Peyer's patch (tissue), 4 donors: Measurements from ENCODE around the gene SPRN. TPM values are rescaled to one million over a fixed set of nuclear protein-coding genes. Genes with fewer than 3 reads are reported as not detected.
A peak's percentile ranks its signal among the peaks of the same experiment; 100 is the strongest.

Source experiments
- DNase-seq, 3 donors: peaks; one replicate each; pipeline ENCODE4 v3.0.0-alpha.2; 2017 to 2019
- H3K27ac ChIP-seq, 4 donors: fragments of 200-600 bp; sonication (generic); one replicate each; pipeline ENCODE4 v1.5.1; 2016 to 2019
- H3K27me3 ChIP-seq, 2 donors: fragments of 200-600 bp; sonication (generic); one replicate each; pipeline ENCODE4 v1.5.1; 2019
- H3K36me3 ChIP-seq, 3 donors: fragments of 200-600 bp; sonication (generic); one replicate each; pipeline ENCODE4 v1.5.1; 2016 to 2019
- H3K4me1 ChIP-seq, 4 donors: fragments of 200-600 bp; sonication (generic); one replicate each; pipeline ENCODE4 v1.5.1; 2016 to 2019
- H3K4me3 ChIP-seq, 4 donors: fragments of 200-600 bp; sonication (generic); 1 replicate in 3 of 4; 2 replicates in 1 of 4; pipeline ENCODE4 v1.5.1; 2016 to 2019; ENCODE audit warnings: mild to moderate bottlenecking in 1 of 4
- H3K9me3 ChIP-seq, 4 donors: fragments of 200-600 bp; sonication (generic); one replicate each; pipeline ENCODE4 v1.5.1; 2016 to 2019; ENCODE audit warnings: mild to moderate bottlenecking in 1 of 4
- POLR2A ChIP-seq, 2 donors: fragments of 450-650 bp; IDR thresholded peaks; one replicate each; pipeline ENCODE4 v1.5.1; 2017; ENCODE audit warnings: antibody characterized with exemption in 2 of 2, mild to moderate bottlenecking in 2 of 2, moderate library complexity in 2 of 2
- total RNA-seq, 4 donors: library from RNA; depleted of rRNA; stranded (reverse); fragments of >200 nt; gene quantifications; one replicate each; pipeline ENCODE4 v1.1.0, GENCODE V29; 2016
- TF ChIP-seq, protein P1 (sequence below), 6 experiments: fragments of 450-650 bp in 4 of 6; fragments of 200-600 bp in 2 of 6; sonication (generic) in 1 of 6; IDR thresholded peaks; one replicate each; pipeline ENCODE4 v1.5.1; 2017 to 2019; ENCODE audit warnings: antibody characterized with exemption in 6 of 6, mild to moderate bottlenecking in 3 of 6, moderate library complexity in 1 of 6

The SPRN gene
- total RNA-seq, 4 donors from 2014 or later: 0.47 TPM; not detected in 3

DNA sequence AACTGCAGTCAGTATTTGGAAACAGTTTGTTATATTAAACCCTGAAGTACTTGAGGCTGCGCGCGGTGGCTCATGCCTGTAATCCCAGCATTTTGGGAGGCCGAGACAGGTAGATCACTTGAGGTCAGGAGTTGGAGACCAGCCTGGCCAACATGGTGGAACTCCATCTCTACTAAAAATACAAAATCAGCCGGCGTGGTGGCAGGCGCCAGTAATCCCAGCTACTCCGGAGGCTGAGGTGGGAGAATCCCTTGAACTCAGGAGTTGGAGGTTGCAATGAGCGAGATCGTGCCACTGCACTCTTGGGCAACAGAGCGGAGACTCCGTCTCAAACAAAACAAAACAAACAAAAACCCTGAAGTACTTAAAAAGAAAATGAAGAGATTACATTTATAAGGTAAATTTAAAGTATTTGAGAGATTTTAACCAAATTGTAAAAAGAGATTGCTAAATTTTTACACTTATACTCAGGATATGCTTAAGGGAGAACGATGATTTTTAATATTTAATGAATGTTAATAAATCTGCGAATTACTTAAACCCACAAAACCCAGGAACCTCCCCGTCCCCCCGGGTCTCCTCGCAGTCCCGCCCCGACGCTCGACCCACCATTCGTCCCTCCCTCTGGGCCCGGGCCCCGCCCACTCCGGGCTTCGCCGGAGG lies 30.9 kb downstream of the SPRN start:
- H3K9me3 ChIP-seq: no peaks in the 10 kb centered on the region
- DNase-seq: peak in 1 of 3 donors; percentile 46
- no peaks in the 10 kb centered on the region for H3K27me3 ChIP-seq
- TF ChIP-seq POLR2A (IDR thresholded peaks at IDR 0.05): no peak
- TF ChIP-seq, protein P1, sequence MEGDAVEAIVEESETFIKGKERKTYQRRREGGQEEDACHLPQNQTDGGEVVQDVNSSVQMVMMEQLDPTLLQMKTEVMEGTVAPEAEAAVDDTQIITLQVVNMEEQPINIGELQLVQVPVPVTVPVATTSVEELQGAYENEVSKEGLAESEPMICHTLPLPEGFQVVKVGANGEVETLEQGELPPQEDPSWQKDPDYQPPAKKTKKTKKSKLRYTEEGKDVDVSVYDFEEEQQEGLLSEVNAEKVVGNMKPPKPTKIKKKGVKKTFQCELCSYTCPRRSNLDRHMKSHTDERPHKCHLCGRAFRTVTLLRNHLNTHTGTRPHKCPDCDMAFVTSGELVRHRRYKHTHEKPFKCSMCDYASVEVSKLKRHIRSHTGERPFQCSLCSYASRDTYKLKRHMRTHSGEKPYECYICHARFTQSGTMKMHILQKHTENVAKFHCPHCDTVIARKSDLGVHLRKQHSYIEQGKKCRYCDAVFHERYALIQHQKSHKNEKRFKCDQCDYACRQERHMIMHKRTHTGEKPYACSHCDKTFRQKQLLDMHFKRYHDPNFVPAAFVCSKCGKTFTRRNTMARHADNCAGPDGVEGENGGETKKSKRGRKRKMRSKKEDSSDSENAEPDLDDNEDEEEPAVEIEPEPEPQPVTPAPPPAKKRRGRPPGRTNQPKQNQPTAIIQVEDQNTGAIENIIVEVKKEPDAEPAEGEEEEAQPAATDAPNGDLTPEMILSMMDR (IDR thresholded peaks at IDR 0.05): no peak
- H3K4me3 ChIP-seq: peak overlapping the region; percentile 70 to 84 (median 74)
- peaks cover 0 to 15% (median 9%) of the 10 kb centered on the region in 4 donors for H3K4me1 ChIP-seq
- peak overlapping the region; percentile 85 to 90 (median 88) for H3K27ac ChIP-seq
- H3K36me3 ChIP-seq: peaks cover 0 to 41% (median 0%) of the 10 kb centered on the region in 3 donors

- Histone ChIP-seq H3K27me3 (no peaks in the 10 kb centered on the region), H3K9me3 (no peaks in the 10 kb centered on the region), H3K27ac (peak overlapping the region in 2 of 4 donors; percentile 86 to 92), H3K4me1 (peaks cover 0 to 15% (median 9%) of the 10 kb centered on the region in 4 donors), H3K36me3 (peaks cover 0 to 29% (median 0%) of the 10 kb centered on the region in 3 donors), H3K4me3 (no peak overlapping the region)
- TF ChIP-seq POLR2A (IDR thresholded peaks at IDR 0.05): no peak
- TF ChIP-seq, protein P1 (IDR thresholded peaks at IDR 0.05): no peak
- peak in 1 of 3 donors; percentile 47 for DNase-seq
Measured at GRCh38 chr10:133391761-133392518, 32.5 kb downstream of the SPRN start.

- DNase-seq: peak in 1 of 3 donors; percentile 42
- Histone ChIP-seq H3K4me3 (no peak overlapping the region), H3K4me1 (peaks cover 0 to 15% (median 9%) of the 10 kb centered on the region in 4 donors), H3K27me3 (no peaks in the 10 kb centered on the region), H3K27ac (peak overlapping the region in 2 of 4 donors; percentile 86 to 92), H3K36me3 (peaks cover 0 to 22% (median 0%) of the 10 kb centered on the region in 3 donors), H3K9me3 (no peaks in the 10 kb centered on the region)
- TF ChIP-seq, protein P1 (IDR thresholded peaks at IDR 0.05): no peak
- no peak for TF ChIP-seq POLR2A (IDR thresholded peaks at IDR 0.05)
Measured at GRCh38 chr10:133391249-133391635, 33.2 kb downstream of the SPRN start.

GRCh38 chr10:133390597-133391248 lies 33.7 kb downstream of the SPRN start:
- peak in 2 of 3 donors; percentile 16 to 44 for DNase-seq
- Histone ChIP-seq H3K9me3 (no peaks in the 10 kb centered on the region), H3K27me3 (no peaks in the 10 kb centered on the region), H3K27ac (peak overlapping the region; percentile 58 to 92 (median 77)), H3K4me1 (peaks cover 0 to 15% (median 9%) of the 10 kb centered on the region in 4 donors), H3K4me3 (no peak overlapping the region), H3K36me3 (peaks cover 0 to 17% (median 0%) of the 10 kb centered on the region in 3 donors)
- TF ChIP-seq, protein P1 (IDR thresholded peaks at IDR 0.05): no peak
- TF ChIP-seq POLR2A (IDR thresholded peaks at IDR 0.05): no peak
